ENCODE data around the gene RPTOR.

RPTOR gene

GRCh38 chr17:80675438-80676095 is 130.9 kb downstream of the RPTOR start:
- TF ChIP-seq CTCF (IDR thresholded peaks at IDR 0.05; ENCODE audit: low read depth, low read length, missing control alignments) = no peak
- DNase-seq = no peak
- in situ Hi-C loops (cut with HindIII; ENCODE audit: low pct_ligation_motif_present, low sequenced_read_pairs) = no loop called here

GRCh38 chr17:80676096-80676466 is 131.4 kb downstream of the RPTOR start:
- no peak for DNase-seq
- Histone ChIP-seq H3K27me3 (replicated peaks) (no peaks in the 10 kb centered on the region), H3K36me3 (replicated peaks) (no peaks in the 10 kb centered on the region), H3K27ac (no peak overlapping the region), H3K4me3 (ENCODE audit: low read depth, low read length) (no peak overlapping the region)
- in situ Hi-C loops (cut with HindIII; ENCODE audit: low pct_ligation_motif_present, low sequenced_read_pairs) = no loop called here
- no peak for TF ChIP-seq CTCF (IDR thresholded peaks at IDR 0.05; ENCODE audit: low read depth, low read length, missing control alignments)

More at GRCh38 chr17:80675438-80676095, 130.9 kb downstream of the RPTOR start:
- no peak overlapping the region for H3K27ac ChIP-seq
- H3K4me3 ChIP-seq (ENCODE audit: low read depth, low read length) = no peak overlapping the region
- no peaks in the 10 kb centered on the region for H3K27me3 ChIP-seq (replicated peaks)
- H3K36me3 ChIP-seq (replicated peaks) = no peaks in the 10 kb centered on the region

GRCh38 chr17:80676564-80676963 is 131.9 kb downstream of the RPTOR start:
- no peak for TF ChIP-seq CTCF (IDR thresholded peaks at IDR 0.05; ENCODE audit: low read depth, low read length, missing control alignments)
- no peak for DNase-seq
- H3K27me3 ChIP-seq (replicated peaks) = no peaks in the 10 kb centered on the region
- H3K27ac ChIP-seq = no peak overlapping the region
- no peak overlapping the region for H3K4me3 ChIP-seq (ENCODE audit: low read depth, low read length)
- in situ Hi-C loops (cut with HindIII; ENCODE audit: low pct_ligation_motif_present, low sequenced_read_pairs) = no loop called here
- no peaks in the 10 kb centered on the region for H3K36me3 ChIP-seq (replicated peaks)

- no peaks in the 10 kb centered on the region for H3K36me3 ChIP-seq (replicated peaks)
- no peak for DNase-seq
- H3K4me3 ChIP-seq (ENCODE audit: low read depth, low read length) = no peak overlapping the region
- TF ChIP-seq CTCF (IDR thresholded peaks at IDR 0.05; ENCODE audit: low read depth, low read length, missing control alignments) = no peak
- no peak overlapping the region for H3K27ac ChIP-seq
- no peaks in the 10 kb centered on the region for H3K27me3 ChIP-seq (replicated peaks)
- in situ Hi-C loops (cut with HindIII; ENCODE audit: low pct_ligation_motif_present, low sequenced_read_pairs) = no loop called here
Observed at GRCh38 chr17:80677214-80677756, 132.6 kb downstream of the RPTOR start.

- no peak for DNase-seq
- no peak for TF ChIP-seq CTCF (IDR thresholded peaks at IDR 0.05; ENCODE audit: low read depth, low read length, missing control alignments)
- Histone ChIP-seq H3K27me3 (replicated peaks) (no peaks in the 10 kb centered on the region), H3K36me3 (replicated peaks) (no peaks in the 10 kb centered on the region), H3K27ac (peak overlapping the region; percentile 91), H3K4me3 (ENCODE audit: low read depth, low read length) (no peak overlapping the region)
- in situ Hi-C loops (cut with HindIII; ENCODE audit: low pct_ligation_motif_present, low sequenced_read_pairs) = no loop called here
Observed at GRCh38 chr17:80679816-80680215, 135.2 kb downstream of the RPTOR start.

GRCh38 chr17:80681215-80681614 is 136.6 kb downstream of the RPTOR start:
- DNase-seq = no peak
- no peak for TF ChIP-seq CTCF (IDR thresholded peaks at IDR 0.05; ENCODE audit: low read depth, low read length, missing control alignments)
- no peaks in the 10 kb centered on the region for H3K36me3 ChIP-seq (replicated peaks)
- no peak overlapping the region for H3K27ac ChIP-seq
- no peak overlapping the region for H3K4me3 ChIP-seq (ENCODE audit: low read depth, low read length)
- H3K27me3 ChIP-seq (replicated peaks) = no peaks in the 10 kb centered on the region
- in situ Hi-C loops (cut with HindIII; ENCODE audit: low pct_ligation_motif_present, low sequenced_read_pairs) = no loop called here
